A549 (cell line): ENCODE measurements around the gene ZP1. TPM values are rescaled to one million over a fixed set of nuclear protein-coding genes. Genes with fewer than 3 reads are reported as not detected.

Source experiments
- ATAC-seq, 2 experiments: fragments of 200-7000 bp in 1 of 2; fragments of >200 bp in 1 of 2; cut with Nextera tagmentation in 1 of 2; cut with Tn5 transposase in 1 of 2; 3 replicates each; pipeline versions ENCODE4 v1.8.0 to v1.9.1; 2018 to 2020; ENCODE audit warnings: mild to moderate bottlenecking in 1 of 2, moderate library complexity in 1 of 2
- CTCF ChIA-PET: fragments of 300-600 bp; sonication (Branson Sonifier 250); formaldehyde crosslinking; extraction: SDS; loops from one replicate; lab custom pipeline; 2021; ENCODE audit warnings: antibody characterized with exemption, inconsistent platforms; lab: Yijun Ruan, JAX
- POLR2A ChIA-PET: fragments of 350-600 bp; formaldehyde crosslinking; extraction: SDS; loops from one replicate; lab custom pipeline; 2021; ENCODE audit warnings: antibody characterized with exemption, inconsistent platforms; lab: Yijun Ruan, JAX
- DNase-seq, 2 experiments: peaks; one replicate each; pipeline versions ENCODE4 v3.0.0 to v3.0.0-alpha.2; 2011 to 2016; ENCODE audit warnings: low read depth in 1 of 2, low spot score in 1 of 2
- FAIRE-seq: peaks from 2 replicates; lab custom pipeline; 2011; peaks lifted over from hg19 to GRCh38; lab: Jason Lieb, UNC
- H3K27ac ChIP-seq, 2 experiments: fragments of >200 bp; sonication (Bioruptor Twin); formaldehyde crosslinking; 3 replicates each; pipeline ENCODE4 v1.5.1; 2016 to 2017
- H3K4me1 ChIP-seq: fragments of >200 bp; sonication (Bioruptor Twin); formaldehyde crosslinking; 3 replicates; pipeline ENCODE4 v1.6.1; 2016
- H3K4me2 ChIP-seq: fragments of >200 bp; sonication (Bioruptor Twin); formaldehyde crosslinking; 3 replicates; pipeline ENCODE4 v1.6.1; 2016
- H3K4me3 ChIP-seq: fragments of >200 bp; sonication (Bioruptor Twin); formaldehyde crosslinking; 3 replicates; pipeline ENCODE4 v1.5.1; 2016
- H3K9me3 ChIP-seq: fragments of >200 bp; sonication (Bioruptor Twin); formaldehyde crosslinking; 3 replicates; pipeline ENCODE4 v1.6.1; 2016
- CBX8 ChIP-seq: fragments of 200-600 bp; sonication (generic); IDR thresholded peaks from 2 replicates; pipeline ENCODE4 v1.6.1; 2016
- EHMT2 ChIP-seq: fragments of 200-600 bp; sonication (generic); IDR thresholded peaks from 2 replicates; pipeline ENCODE4 v1.6.1; 2016; ENCODE audit warnings: antibody characterized with exemption, low read depth, mild to moderate bottlenecking, moderate library complexity
- EP300 ChIP-seq, 2 experiments: fragments of >200 bp; sonication (Bioruptor Twin); formaldehyde crosslinking; IDR thresholded peaks; 2 replicates in 1 of 2; 3 replicates in 1 of 2; pipeline ENCODE4 v1.6.1; 2016 to 2017
- FOSB ChIP-seq: fragments of 250-450 bp; sonication (Bioruptor Pico); IDR thresholded peaks from 2 replicates; pipeline ENCODE4 v1.5.0; 2020; ENCODE audit warnings: mild to moderate bottlenecking, moderate library complexity
- FOSL2 ChIP-seq, 2 experiments: fragments of 450-650 bp in 1 of 2; fragments of >200 bp in 1 of 2; sonication (Bioruptor Twin) in 1 of 2; formaldehyde crosslinking; IDR thresholded peaks; 2 replicates each; pipeline versions ENCODE4 v1.5.0 to v1.6.1; 2016 to 2020; ENCODE audit warnings: mild to moderate bottlenecking in 1 of 2, moderate library complexity in 1 of 2
- GATA3 ChIP-seq: IDR thresholded peaks from 2 replicates; pipeline ENCODE4 v1.6.1; 2012; ENCODE audit warnings: borderline replicate concordance
- HDAC2 ChIP-seq: fragments of 200-600 bp; sonication (generic); IDR thresholded peaks from 2 replicates; pipeline ENCODE4 v1.6.1; 2016
- HEYL ChIP-seq: fragments of 250-450 bp; sonication (Bioruptor Pico); IDR thresholded peaks from 2 replicates; pipeline ENCODE4 v1.8.0; 2021; ENCODE audit warnings: mild to moderate bottlenecking, moderate library complexity
- HOXA7 ChIP-seq: fragments of 250-450 bp; sonication (Bioruptor Pico); IDR thresholded peaks from 2 replicates; pipeline ENCODE4 v1.5.0; 2020; ENCODE audit warnings: mild to moderate bottlenecking, moderate library complexity
- HOXB13 ChIP-seq: fragments of 250-450 bp; sonication (Bioruptor Pico); IDR thresholded peaks from 2 replicates; pipeline ENCODE4 v1.5.0; 2020; ENCODE audit warnings: low read depth, mild to moderate bottlenecking, moderate library complexity
- MAZ ChIP-seq: fragments of 150-350 bp; IDR thresholded peaks from 2 replicates; pipeline ENCODE4 v1.6.1; 2014; ENCODE audit warnings: antibody characterized with exemption, low read depth, low read length, borderline replicate concordance
- PHF8 ChIP-seq: fragments of 200-600 bp; sonication (generic); IDR thresholded peaks from 2 replicates; pipeline ENCODE4 v1.6.1; 2016; ENCODE audit warnings: low read depth, mild to moderate bottlenecking, antibody characterized with exemption, moderate library complexity, borderline replicate concordance
- RFX5 ChIP-seq: fragments of 450-650 bp; IDR thresholded peaks from 2 replicates; pipeline ENCODE4 v1.7.1; 2014; ENCODE audit warnings: antibody characterized with exemption, mild to moderate bottlenecking, moderate library complexity
- RNF2 ChIP-seq: fragments of 200-600 bp; sonication (generic); IDR thresholded peaks from 2 replicates; pipeline ENCODE4 v1.6.1; 2016; ENCODE audit warnings: low read depth, mild to moderate bottlenecking, antibody characterized with exemption, moderate library complexity, borderline replicate concordance
- SMC3 ChIP-seq: fragments of >200 bp; sonication (Bioruptor Twin); formaldehyde crosslinking; IDR thresholded peaks from 3 replicates; pipeline ENCODE4 v1.6.1; 2018; ENCODE audit warnings: inconsistent platforms
- SREBF2 ChIP-seq: fragments of 450-650 bp; IDR thresholded peaks from 2 replicates; pipeline ENCODE4 v1.6.1; 2014; ENCODE audit warnings: mild to moderate bottlenecking, moderate library complexity
- TFCP2L1 ChIP-seq: fragments of 250-450 bp; sonication (Bioruptor Pico); IDR thresholded peaks from 2 replicates; pipeline ENCODE4 v1.5.0; 2021; ENCODE audit warnings: mild to moderate bottlenecking
- TP53 ChIP-seq: fragments of 250-450 bp; sonication (Bioruptor Pico); IDR thresholded peaks from 2 replicates; pipeline ENCODE4 v1.5.0; 2021; ENCODE audit warnings: mild to moderate bottlenecking, moderate library complexity
- WGBS: methylation state at CpG from one replicate; pipeline ENCODE4 v1.1.6; 2017; ENCODE audit errors: missing lambda C conversion rate; 5-methylcytosine and 5-hydroxymethylcytosine counted together
- polyA plus RNA-seq, 4 experiments: library from polyadenylated mRNA; depleted of rRNA in 3 of 4; stranded (reverse); fragments of >200 nt; fragmentation: RNase III in 1 of 4; extraction: RNeasy Plus Mini Kit Qiagen cat#74134 plus additional on column Dnase treatment in 1 of 4; gene quantifications; 2 replicates in 3 of 4; 3 replicates in 1 of 4; pipeline ENCODE4 v1.2.3, GENCODE V29; 2011 to 2017
- TF ChIP-seq, protein P1 (sequence below): fragments of >200 bp; sonication (Bioruptor Twin); formaldehyde crosslinking; IDR thresholded peaks from 3 replicates; pipeline ENCODE4 v1.5.1; 2016
- TF ChIP-seq, protein P2 (sequence below): fragments of 200-600 bp; sonication (generic); IDR thresholded peaks from 2 replicates; pipeline ENCODE4 v1.6.1; 2016; ENCODE audit warnings: antibody characterized with exemption, mild to moderate bottlenecking, moderate library complexity

ZP1 gene
- polyA plus RNA-seq, 2 of the 4 experiments (the other 2 are of a cell fraction) = 0.06 to 0.30 TPM

DNA sequence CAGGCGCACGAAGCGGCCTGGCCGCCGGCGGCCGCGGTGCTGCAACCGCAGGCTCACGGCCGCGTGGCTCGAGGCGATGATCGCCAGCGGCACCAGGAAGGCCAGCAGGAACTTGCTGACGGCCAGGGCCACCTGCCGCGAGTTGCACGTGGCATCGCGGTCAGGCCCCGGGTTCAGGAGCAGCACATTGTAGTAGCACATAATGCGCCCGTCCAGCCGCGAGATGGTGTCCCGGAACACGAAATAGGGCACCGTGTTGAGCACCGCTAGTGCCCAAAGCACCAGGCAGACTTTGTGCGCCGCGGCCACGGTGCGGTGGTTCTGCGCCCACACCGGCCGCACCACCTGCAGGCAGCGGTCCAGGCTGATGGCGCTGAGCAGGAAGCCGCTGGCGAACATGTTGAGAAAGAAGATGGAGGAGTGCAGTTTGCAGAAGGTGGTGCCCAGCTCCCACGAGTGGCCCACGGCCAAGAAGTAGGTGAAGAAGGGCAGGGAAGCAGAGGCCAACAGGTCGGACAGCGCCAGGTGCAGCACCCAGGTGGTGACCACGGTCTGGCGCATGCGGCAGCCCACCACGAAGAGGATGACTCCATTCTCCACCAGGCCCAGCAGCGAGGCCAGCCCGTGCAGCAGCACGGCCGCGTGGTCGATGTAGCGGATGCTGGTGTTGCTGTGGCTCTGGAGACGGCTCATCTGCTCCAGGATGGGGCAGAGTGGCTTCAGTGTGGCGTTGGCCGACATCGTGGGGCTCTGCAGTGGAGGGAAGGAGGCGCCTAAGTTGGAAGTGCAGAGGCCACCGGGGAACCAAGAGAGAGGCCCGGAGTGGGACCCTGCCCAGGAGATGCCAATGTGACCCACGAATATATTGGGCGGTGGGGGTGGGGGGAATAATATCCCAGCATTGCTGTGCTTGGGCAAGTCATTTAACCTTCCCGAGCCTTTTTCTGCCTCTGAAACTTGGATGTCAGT, 14.1 kb upstream of the ZP1 start:
- Histone ChIP-seq H3K4me1 (no peaks in the 10 kb centered on the region), H3K27ac (no peak overlapping the region), H3K4me3 (no peak overlapping the region), H3K9me3 (no peaks in the 10 kb centered on the region), H3K4me2 (no peak overlapping the region)
- DNase-seq (no peak), ATAC-seq (no peak), FAIRE-seq (no peak)
- 95% methylated on average over 54 of the region's 68 CpGs for WGBS
- no peak for TF ChIP-seq PHF8
- TF ChIP-seq, protein P1, sequence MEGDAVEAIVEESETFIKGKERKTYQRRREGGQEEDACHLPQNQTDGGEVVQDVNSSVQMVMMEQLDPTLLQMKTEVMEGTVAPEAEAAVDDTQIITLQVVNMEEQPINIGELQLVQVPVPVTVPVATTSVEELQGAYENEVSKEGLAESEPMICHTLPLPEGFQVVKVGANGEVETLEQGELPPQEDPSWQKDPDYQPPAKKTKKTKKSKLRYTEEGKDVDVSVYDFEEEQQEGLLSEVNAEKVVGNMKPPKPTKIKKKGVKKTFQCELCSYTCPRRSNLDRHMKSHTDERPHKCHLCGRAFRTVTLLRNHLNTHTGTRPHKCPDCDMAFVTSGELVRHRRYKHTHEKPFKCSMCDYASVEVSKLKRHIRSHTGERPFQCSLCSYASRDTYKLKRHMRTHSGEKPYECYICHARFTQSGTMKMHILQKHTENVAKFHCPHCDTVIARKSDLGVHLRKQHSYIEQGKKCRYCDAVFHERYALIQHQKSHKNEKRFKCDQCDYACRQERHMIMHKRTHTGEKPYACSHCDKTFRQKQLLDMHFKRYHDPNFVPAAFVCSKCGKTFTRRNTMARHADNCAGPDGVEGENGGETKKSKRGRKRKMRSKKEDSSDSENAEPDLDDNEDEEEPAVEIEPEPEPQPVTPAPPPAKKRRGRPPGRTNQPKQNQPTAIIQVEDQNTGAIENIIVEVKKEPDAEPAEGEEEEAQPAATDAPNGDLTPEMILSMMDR = no peak
- TF ChIP-seq HOXB13 (CRISPR knock-in tag) = no peak
- TF ChIP-seq GATA3 = no peak
- TF ChIP-seq HDAC2 = no peak
- CTCF ChIA-PET = interaction anchor here (1.0 to 1.6 kb wide), 2 partner anchors 11 to 22 kb away, joined by 4 read pairs; no protein-coding TSS in a partner anchor
- POLR2A ChIA-PET = no interaction called here

DNA sequence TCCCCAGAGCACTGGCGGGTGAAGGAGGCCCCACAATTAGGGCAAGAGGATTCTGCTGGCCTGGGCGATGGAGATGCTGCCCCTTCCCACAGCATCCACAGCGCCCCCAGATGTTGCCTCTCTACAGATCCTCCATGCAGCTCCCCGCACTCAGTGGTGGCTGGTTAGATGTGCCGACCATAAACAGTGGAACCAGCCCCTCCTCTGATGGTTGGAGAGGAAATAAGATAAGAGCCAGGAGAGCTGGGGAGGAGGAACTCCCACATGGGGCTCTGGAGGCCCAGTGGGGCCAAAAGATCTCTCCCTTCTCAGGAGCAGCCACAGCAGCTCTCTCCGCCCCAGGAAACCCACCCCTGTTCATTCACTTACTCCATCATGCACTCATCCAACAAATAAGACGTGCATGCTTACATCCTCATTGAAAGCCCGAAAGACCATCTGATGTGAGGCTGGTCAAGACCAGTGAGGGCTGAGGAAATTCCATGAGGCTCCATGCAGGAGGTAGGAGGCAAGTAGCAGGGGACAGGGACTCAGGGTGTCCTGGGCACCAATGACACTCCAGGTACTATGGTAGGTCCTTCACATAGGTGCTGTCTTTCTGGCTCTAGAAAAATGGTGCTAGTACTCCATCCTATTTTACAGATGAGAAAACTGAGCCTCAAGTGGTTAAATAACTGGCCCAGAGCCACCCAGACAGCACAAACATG, 13.0 kb upstream of the ZP1 start:
- H3K4me3 ChIP-seq = no peak overlapping the region
- FAIRE-seq = no peak
- no peak for ATAC-seq
- no peak overlapping the region for H3K27ac ChIP-seq
- no peak for DNase-seq
- WGBS = 77% methylated on average over 8 of the region's 8 CpGs
- no peaks in the 10 kb centered on the region for H3K9me3 ChIP-seq
- ChIA-PET CTCF (interaction anchor here (0.9 to 1.4 kb wide), 3 partner anchors 23 to 46 kb away, joined by 3 to 6 read pairs (median 4); no protein-coding TSS in a partner anchor), POLR2A (no interaction called here)
- H3K4me1 ChIP-seq = no peaks in the 10 kb centered on the region
- TF ChIP-seq FOSB (CRISPR knock-in tag) (no peak), TFCP2L1 (CRISPR knock-in tag) (no peak), EP300 (IDR thresholded peaks at IDR 0.05) (no peak), EHMT2 (no peak), MAZ (no peak)
- TF ChIP-seq, protein P2, sequence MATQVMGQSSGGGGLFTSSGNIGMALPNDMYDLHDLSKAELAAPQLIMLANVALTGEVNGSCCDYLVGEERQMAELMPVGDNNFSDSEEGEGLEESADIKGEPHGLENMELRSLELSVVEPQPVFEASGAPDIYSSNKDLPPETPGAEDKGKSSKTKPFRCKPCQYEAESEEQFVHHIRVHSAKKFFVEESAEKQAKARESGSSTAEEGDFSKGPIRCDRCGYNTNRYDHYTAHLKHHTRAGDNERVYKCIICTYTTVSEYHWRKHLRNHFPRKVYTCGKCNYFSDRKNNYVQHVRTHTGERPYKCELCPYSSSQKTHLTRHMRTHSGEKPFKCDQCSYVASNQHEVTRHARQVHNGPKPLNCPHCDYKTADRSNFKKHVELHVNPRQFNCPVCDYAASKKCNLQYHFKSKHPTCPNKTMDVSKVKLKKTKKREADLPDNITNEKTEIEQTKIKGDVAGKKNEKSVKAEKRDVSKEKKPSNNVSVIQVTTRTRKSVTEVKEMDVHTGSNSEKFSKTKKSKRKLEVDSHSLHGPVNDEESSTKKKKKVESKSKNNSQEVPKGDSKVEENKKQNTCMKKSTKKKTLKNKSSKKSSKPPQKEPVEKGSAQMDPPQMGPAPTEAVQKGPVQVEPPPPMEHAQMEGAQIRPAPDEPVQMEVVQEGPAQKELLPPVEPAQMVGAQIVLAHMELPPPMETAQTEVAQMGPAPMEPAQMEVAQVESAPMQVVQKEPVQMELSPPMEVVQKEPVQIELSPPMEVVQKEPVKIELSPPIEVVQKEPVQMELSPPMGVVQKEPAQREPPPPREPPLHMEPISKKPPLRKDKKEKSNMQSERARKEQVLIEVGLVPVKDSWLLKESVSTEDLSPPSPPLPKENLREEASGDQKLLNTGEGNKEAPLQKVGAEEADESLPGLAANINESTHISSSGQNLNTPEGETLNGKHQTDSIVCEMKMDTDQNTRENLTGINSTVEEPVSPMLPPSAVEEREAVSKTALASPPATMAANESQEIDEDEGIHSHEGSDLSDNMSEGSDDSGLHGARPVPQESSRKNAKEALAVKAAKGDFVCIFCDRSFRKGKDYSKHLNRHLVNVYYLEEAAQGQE = no peak
- no peak overlapping the region for H3K4me2 ChIP-seq

DNA sequence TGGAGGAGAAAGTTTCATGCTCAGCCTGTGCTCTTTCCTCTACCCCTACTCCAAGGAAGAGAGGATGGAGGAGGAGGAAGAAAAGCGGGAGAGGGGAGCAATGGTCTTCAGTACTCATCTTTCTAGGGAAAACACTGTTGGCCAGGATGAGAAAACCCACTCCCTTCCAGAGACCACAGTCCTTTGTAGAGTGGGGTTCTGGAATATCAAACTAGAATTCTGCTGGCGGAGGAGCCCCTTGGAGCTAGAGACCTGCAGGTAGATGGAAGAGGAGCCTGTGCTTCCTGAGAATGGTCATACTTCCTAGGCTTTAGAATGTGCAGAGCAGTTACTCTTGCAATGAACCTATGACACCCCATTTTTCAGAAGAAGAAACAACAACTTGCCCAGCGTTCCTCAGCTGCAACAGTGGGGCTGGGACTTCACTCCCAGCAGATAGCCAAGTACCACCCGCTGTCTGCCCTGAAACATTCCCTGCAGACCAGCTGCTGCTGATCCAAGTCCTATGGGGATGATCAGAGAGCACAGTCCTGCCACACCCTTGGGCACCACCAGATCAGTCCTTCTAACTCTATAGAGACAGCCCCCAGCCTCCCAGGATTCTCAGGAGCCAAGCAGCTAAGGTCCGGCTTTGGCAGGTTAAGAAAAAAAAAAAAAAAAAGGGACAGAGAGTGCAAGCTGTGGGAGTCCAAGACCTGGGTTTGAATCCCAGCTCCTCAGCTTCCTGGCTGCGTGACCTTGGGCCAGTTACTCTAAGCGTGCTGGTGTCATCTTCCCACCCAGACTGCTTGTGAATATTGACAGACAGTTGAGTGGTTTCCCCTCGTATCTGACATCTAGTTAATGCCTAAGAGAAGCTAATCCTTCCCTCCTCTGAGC, 12.3 kb upstream of the ZP1 start:
- DNase-seq = no peak
- no peak for ATAC-seq
- TF ChIP-seq CBX8 (no peak), RNF2 (no peak), SMC3 (no peak), HOXA7 (CRISPR knock-in tag) (no peak), SREBF2 (no peak), FOSB (CRISPR knock-in tag) (no peak), RFX5 (no peak), TP53 (CRISPR knock-in tag) (no peak), FOSL2 (IDR thresholded peaks at IDR 0.05) (no peak), FOSL2 (CRISPR knock-in tag; IDR thresholded peaks at IDR 0.05) (no peak), HEYL (no peak)
- Histone ChIP-seq H3K4me3 (no peak overlapping the region), H3K4me2 (no peak overlapping the region), H3K4me1 (no peaks in the 10 kb centered on the region), H3K9me3 (no peaks in the 10 kb centered on the region), H3K27ac (no peak overlapping the region)
- FAIRE-seq = no peak
- CTCF ChIA-PET = interaction anchor here (0.7 to 1.6 kb wide), 6 partner anchors 11 to 80 kb away, joined by 3 to 6 read pairs (median 4); no protein-coding TSS in a partner anchor
- POLR2A ChIA-PET = no interaction called here
- WGBS = 64% methylated on average over 7 of the region's 8 CpGs
